DND-41 (cell line): ENCODE results near the gene PNMT.

Experiments
- ATAC-seq: fragments of 200-7000 bp; cut with Tn5 transposase; 3 replicates; pipeline ENCODE4 v1.9.1; 2021; ENCODE audit warnings: low read depth; ENCODE audit not compliant: insufficient read depth
- DNase-seq: peaks from one replicate; pipeline ENCODE4 v3.0.0-alpha.2; 2020
- H2AFZ ChIP-seq: 2 replicates; pipeline ENCODE4 v1.6.0; 2012; ENCODE audit warnings: low read depth, low read length
- H3K27ac ChIP-seq: 2 replicates; pipeline ENCODE4 v1.5.1; 2012; ENCODE audit warnings: low read length, inconsistent platforms
- H3K27me3 ChIP-seq: fragments of 200-600 bp; sonication (generic); 2 replicates; pipeline ENCODE4 v1.6.0; 2012; ENCODE audit warnings: low read length, mild to moderate bottlenecking, inconsistent platforms; ENCODE audit not compliant: insufficient read depth, poor library complexity
- H3K36me3 ChIP-seq: 2 replicates; pipeline ENCODE4 v1.5.1; 2012; ENCODE audit warnings: low read length, inconsistent platforms; ENCODE audit not compliant: insufficient read depth
- H3K4me1 ChIP-seq: 2 replicates; pipeline ENCODE4 v1.5.1; 2012; ENCODE audit warnings: mild to moderate bottlenecking, low read length; ENCODE audit not compliant: insufficient read depth
- H3K4me2 ChIP-seq: 2 replicates; pipeline ENCODE4 v1.6.0; 2012; ENCODE audit warnings: mild to moderate bottlenecking, moderate library complexity, low read length, inconsistent platforms; ENCODE audit not compliant: insufficient read depth
- H3K4me3 ChIP-seq, 2 experiments: fragments of 200-600 bp in 1 of 2; shearing (Covaris generic) in 1 of 2; 2 replicates each; pipeline ENCODE4 v1.5.1; 2012 to 2016; ENCODE audit warnings: inconsistent platforms in 2 of 2, low read length in 2 of 2, mild to moderate bottlenecking in 2 of 2, low read depth in 1 of 2, moderate library complexity in 1 of 2
- H3K79me2 ChIP-seq: 2 replicates; pipeline ENCODE4 v1.6.0; 2012; ENCODE audit warnings: low read length, inconsistent platforms; ENCODE audit not compliant: insufficient read depth
- H3K9ac ChIP-seq: 2 replicates; pipeline ENCODE4 v1.6.0; 2012; ENCODE audit warnings: low read depth, mild to moderate bottlenecking, inconsistent platforms, low read length, moderate library complexity
- H3K9me3 ChIP-seq: 2 replicates; pipeline ENCODE4 v1.5.1; 2012; ENCODE audit warnings: low read length, moderate library complexity, mild to moderate bottlenecking, inconsistent platforms; ENCODE audit not compliant: insufficient read depth, severe bottlenecking
- H4K20me1 ChIP-seq: 2 replicates; pipeline ENCODE4 v1.6.0; 2012; ENCODE audit warnings: low read length; ENCODE audit not compliant: insufficient read depth
- CTCF ChIP-seq: IDR thresholded peaks from 2 replicates; pipeline ENCODE4 v1.5.1; 2012; ENCODE audit warnings: borderline replicate concordance, low read length, moderate library complexity, mild to moderate bottlenecking; ENCODE audit not compliant: poor library complexity, severe bottlenecking; ENCODE audit errors: extremely low read depth
- EZH2 ChIP-seq: IDR thresholded peaks from 3 replicates; pipeline ENCODE4 v1.6.1; 2012; ENCODE audit warnings: borderline replicate concordance, low read depth, mild to moderate bottlenecking, moderate library complexity, low read length, inconsistent platforms; ENCODE audit not compliant: severe bottlenecking

Gene PNMT

DNA sequence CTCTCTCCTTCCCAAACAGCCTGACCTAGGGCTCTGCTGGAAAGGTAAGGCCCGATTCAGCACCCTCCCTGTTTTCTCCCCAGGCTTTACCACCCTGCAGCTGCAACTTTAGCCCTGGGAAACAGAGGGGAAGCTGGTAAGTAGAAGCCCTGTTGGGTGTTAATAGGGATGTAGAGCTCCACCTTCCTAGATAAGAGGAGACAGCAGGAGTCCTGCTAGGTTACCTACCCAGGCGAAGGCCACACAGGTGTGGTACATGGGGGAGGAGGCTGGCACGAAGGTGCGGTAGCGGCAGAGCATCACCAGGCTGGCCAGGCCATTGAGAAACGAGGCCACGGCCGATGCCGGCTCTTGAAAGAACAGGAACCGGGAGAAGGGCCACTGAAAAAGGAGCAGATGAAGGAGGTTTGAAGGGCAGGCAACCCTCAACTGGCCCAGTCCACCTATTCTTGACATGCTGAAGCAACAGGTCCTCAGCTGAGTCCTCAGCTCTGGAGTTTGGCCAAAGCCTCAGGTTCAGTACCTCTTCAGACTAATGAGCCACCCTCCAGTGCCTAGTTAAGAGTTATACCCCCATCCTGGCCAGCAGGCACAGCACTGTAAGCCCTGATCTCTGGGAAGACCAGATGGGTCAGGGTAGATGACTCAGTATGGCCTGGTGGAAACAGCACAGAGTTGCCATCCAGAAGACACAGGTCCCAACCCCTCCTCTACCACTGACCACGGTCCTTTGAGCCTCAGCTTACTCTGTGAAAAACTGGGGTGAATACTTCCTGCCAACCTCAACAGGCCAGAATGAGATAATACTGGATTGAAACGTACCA is 16.3 kb downstream of the PNMT start:
- no peak overlapping the region for H3K4me3 ChIP-seq
- peaks cover 6% of the 10 kb centered on the region; the same call in 1 of the 2 replicates for H3K36me3 ChIP-seq
- no peak overlapping the region for H3K27ac ChIP-seq
- no peak overlapping the region for H3K9ac ChIP-seq
- H3K4me2 ChIP-seq = no peak overlapping the region
- no peaks in the 10 kb centered on the region for H3K79me2 ChIP-seq
- H2AFZ ChIP-seq = no peak overlapping the region
- TF ChIP-seq EZH2 (no peak), CTCF (no peak)
- ATAC-seq (no peak), DNase-seq (no peak)
- peaks cover 30% of the 10 kb centered on the region for H3K4me1 ChIP-seq
- no peaks in the 10 kb centered on the region for H4K20me1 ChIP-seq
- H3K9me3 ChIP-seq = no peaks in the 10 kb centered on the region
- H3K27me3 ChIP-seq = no peaks in the 10 kb centered on the region

DNA sequence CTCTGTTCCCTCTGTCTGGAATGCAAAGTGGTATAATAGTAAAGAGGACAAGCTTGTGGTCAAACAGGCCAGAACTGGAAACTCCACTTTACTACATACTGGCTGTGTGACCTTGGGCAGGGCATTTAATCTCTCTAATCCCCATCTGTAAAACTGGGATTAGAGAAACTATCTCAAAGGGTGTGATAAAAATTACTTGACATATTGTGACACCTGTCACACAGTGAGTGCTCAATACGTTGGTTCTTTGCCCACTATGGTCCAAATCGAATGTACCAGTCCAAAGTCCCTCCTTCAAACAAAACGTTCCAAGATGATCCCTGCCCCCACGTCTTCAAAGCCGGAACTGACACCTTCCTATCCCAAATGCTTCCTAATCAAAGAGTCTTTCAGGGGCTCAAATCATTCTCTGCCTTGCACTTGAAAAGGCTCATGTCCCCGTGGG is 18.9 kb downstream of the PNMT start:
- peaks cover 25% of the 10 kb centered on the region for H3K4me1 ChIP-seq
- peak overlapping the region; percentile 77 to 80; a peak in 3 of 4 replicates for H3K4me3 ChIP-seq
- TF ChIP-seq CTCF (no peak), EZH2 (no peak)
- H3K27ac ChIP-seq = peak overlapping the region; percentile 85
- no peak for ATAC-seq
- H3K9me3 ChIP-seq = no peaks in the 10 kb centered on the region
- H3K27me3 ChIP-seq = no peaks in the 10 kb centered on the region
- no peak for DNase-seq
- peak overlapping the region; percentile 74 for H3K9ac ChIP-seq
- no peaks in the 10 kb centered on the region for H3K79me2 ChIP-seq
- H3K4me2 ChIP-seq = peak overlapping the region; percentile 93
- H4K20me1 ChIP-seq = no peaks in the 10 kb centered on the region
- peak overlapping the region; percentile 67 for H2AFZ ChIP-seq
- peaks cover 6% of the 10 kb centered on the region; the same call in 1 of the 2 replicates for H3K36me3 ChIP-seq

DNA sequence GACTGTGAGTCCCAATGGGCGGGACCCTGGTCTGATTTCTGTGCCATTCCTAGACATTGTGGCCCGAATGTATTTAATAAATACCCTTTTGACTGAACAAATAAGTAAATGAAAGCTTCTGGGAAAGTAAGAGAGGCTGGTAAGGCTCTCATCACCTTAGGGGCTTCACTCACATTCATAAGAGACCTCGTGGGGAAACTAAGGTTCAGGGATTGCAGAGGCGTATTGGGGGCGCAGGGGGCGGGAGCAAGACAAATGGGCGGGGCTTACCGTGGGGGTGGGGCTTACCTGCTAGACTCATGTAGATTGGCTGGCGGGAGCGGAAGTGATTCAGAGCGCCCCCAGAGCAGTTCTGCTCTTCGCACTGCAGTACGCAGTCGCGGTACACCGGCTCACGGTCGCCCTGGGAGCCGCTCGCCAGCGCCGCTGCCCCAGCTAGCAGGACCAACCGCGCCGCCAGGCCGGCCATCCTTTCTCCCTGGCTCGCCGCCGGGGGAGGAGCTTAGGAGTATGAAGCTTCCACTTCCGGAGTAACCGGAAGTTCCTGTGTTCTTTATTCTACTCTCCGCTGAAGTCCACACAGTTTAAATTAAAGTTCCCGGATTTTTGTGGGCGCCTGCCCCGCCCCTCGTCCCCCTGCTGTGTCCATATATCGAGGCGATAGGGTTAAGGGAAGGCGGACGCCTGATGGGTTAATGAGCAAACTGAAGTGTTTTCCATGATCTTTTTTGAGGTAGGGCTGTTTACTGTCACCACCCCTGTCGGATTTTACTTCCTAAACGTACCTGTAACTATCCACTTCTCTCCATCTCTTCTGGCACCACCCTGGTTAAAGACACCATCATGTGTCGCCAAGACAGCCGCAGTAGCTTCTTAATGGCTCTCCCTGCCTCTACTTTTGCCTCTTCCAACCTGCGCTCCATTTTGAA is 19.6 kb downstream of the PNMT start, which contains the start of gene PGAP3:
PGAP3 (minus strand) TSS at position 512 of the 929 bp plus-strand sequence; CDS start at position 469, 43 bp downstream.
- H3K4me3 ChIP-seq = peak within 1 kb of the TSS; percentile 77 to 80
- H3K9ac ChIP-seq = peak within 1 kb of the TSS; percentile 74
- no peaks in the 10 kb centered on the region for H4K20me1 ChIP-seq
- H3K9me3 ChIP-seq = no peaks in the 10 kb centered on the region
- H3K79me2 ChIP-seq = no peaks in the 10 kb centered on the region
- H3K27me3 ChIP-seq = no peaks in the 10 kb centered on the region
- ATAC-seq = peak; percentile 95
- peaks cover 25% of the 10 kb centered on the region for H3K4me1 ChIP-seq
- H3K4me2 ChIP-seq = peak within 1 kb of the TSS; percentile 93
- peak within 1 kb of the TSS; percentile 85 for H3K27ac ChIP-seq
- peak within 1 kb of the TSS; percentile 67 for H2AFZ ChIP-seq
- TF ChIP-seq CTCF (peak; percentile 24), EZH2 (no peak)
- peaks cover 6% of the 10 kb centered on the region; the same call in 1 of the 2 replicates for H3K36me3 ChIP-seq
- DNase-seq = peak; percentile 92
